T-cell (primary cell): ENCODE data around the gene GLG1. TPM values are rescaled to one million over a fixed set of nuclear protein-coding genes. Genes with fewer than 3 reads are reported as not detected.
A peak's percentile ranks its signal among the peaks of the same experiment; 100 is the strongest.

Source experiments
- ATAC-seq, 4 experiments: fragments of 200-7000 bp in 3 of 4; fragments of 150-1000 bp in 1 of 4; cut with Tn5 transposase; replicated peaks in 1 of 4; 1 replicate in 3 of 4; 2 replicates in 1 of 4; pipeline ENCODE4 v1.10.0; 2021; ENCODE audit warnings: moderate library complexity in 3 of 4, mild to moderate bottlenecking in 2 of 4, moderate number of reproducible peaks in 1 of 4
- CTCF ChIA-PET, 2 donors: fragments of 300-600 bp; sonication (Branson Sonifier 250); formaldehyde crosslinking; loops; one replicate each; lab custom pipeline; 2022; ENCODE audit warnings: antibody characterized with exemption in 2 of 2; lab: Charles Lee
- POLR2A ChIA-PET, 2 donors: fragments of 300-600 bp; sonication (Branson Sonifier 250); formaldehyde crosslinking; loops; one replicate each; lab custom pipeline; 2022; ENCODE audit warnings: antibody characterized with exemption in 2 of 2; lab: Charles Lee
- DNase-seq, 35 experiments: peaks; one replicate each; pipeline versions ENCODE4 v3.0.0 to v3.0.0-alpha.2; 2013 to 2023
- H3K27ac ChIP-seq: one replicate; pipeline ENCODE4 v1.5.1; 2013; ENCODE audit warnings: low read length
- H3K27me3 ChIP-seq, 2 experiments: replicated peaks in 1 of 2; 1 replicate in 1 of 2; 2 replicates in 1 of 2; pipeline versions ENCODE4 v1.6.1 to v1.7.0; 2013; ENCODE audit warnings: low read length in 1 of 2, mixed read lengths in 1 of 2; ENCODE audit not compliant: control insufficient read depth in 2 of 2, insufficient read depth in 2 of 2; ENCODE audit errors: extremely low read depth in 1 of 2
- H3K36me3 ChIP-seq, 2 donors: 1 replicate in 1 of 2; 2 replicates in 1 of 2; pipeline versions ENCODE4 v1.6.1 to v1.7.0; 2013; ENCODE audit warnings: low read length in 1 of 2; ENCODE audit not compliant: control insufficient read depth in 2 of 2, insufficient read depth in 1 of 2; ENCODE audit errors: extremely low read depth in 1 of 2
- H3K4me1 ChIP-seq, 2 experiments: 1 replicate in 1 of 2; 2 replicates in 1 of 2; pipeline versions ENCODE4 v1.6.1 to v1.7.0; 2013; ENCODE audit warnings: low read length in 2 of 2, mixed read lengths in 1 of 2; ENCODE audit not compliant: insufficient read depth in 2 of 2, control insufficient read depth in 1 of 2; ENCODE audit errors: extremely low read depth in 1 of 2
- H3K4me3 ChIP-seq, 2 donors: 1 replicate in 1 of 2; 2 replicates in 1 of 2; pipeline versions ENCODE4 v1.5.1 to v1.7.0; 2013; ENCODE audit warnings: mild to moderate bottlenecking in 2 of 2, low read length in 1 of 2, moderate library complexity in 1 of 2; ENCODE audit not compliant: control insufficient read depth in 1 of 2; ENCODE audit errors: extremely low read depth in 1 of 2
- H3K9me3 ChIP-seq: 2 replicates; pipeline ENCODE4 v1.7.0; 2013
- H3K27ac Mint-ChIP-seq, 2 donors: one replicate each; pipeline ENCODE4 v1.8.0; 2020 to 2021; ENCODE audit warnings: mild to moderate bottlenecking in 2 of 2, mixed read lengths in 2 of 2
- H3K27me3 Mint-ChIP-seq, 2 donors: one replicate each; pipeline ENCODE4 v1.8.0; 2021 to 2022; ENCODE audit warnings: mixed read lengths in 2 of 2
- H3K36me3 Mint-ChIP-seq: one replicate; pipeline ENCODE4 v1.8.0; 2021; ENCODE audit warnings: mixed read lengths
- H3K4me1 Mint-ChIP-seq, 3 donors: one replicate each; pipeline ENCODE4 v1.8.0; 2020 to 2022; ENCODE audit warnings: mixed read lengths in 3 of 3, mild to moderate bottlenecking in 1 of 3
- H3K4me3 Mint-ChIP-seq, 3 donors: one replicate each; pipeline ENCODE4 v1.8.0; 2020 to 2022; ENCODE audit warnings: mild to moderate bottlenecking in 3 of 3, mixed read lengths in 3 of 3, moderate library complexity in 3 of 3
- H3K9me3 Mint-ChIP-seq, 3 donors: one replicate each; pipeline ENCODE4 v1.8.0; 2020 to 2022; ENCODE audit warnings: mixed read lengths in 3 of 3
- WGBS: methylation state at CpG from one replicate; pipeline ENCODE4 v1.1.5; 2013; ENCODE audit warnings: missing lambda C conversion rate; ENCODE audit not compliant: insufficient coverage; 5-methylcytosine and 5-hydroxymethylcytosine counted together
- total RNA-seq, 35 experiments: library from RNA in 6 of 35; stranded (reverse) in 6 of 35; fragments of 120-200 nt in 1 of 35; gene quantifications; one replicate each; pipeline versions ENCODE4 v1.2.1 to v1.2.4 and lab custom pipeline; 2013 to 2026

GLG1 gene
- total RNA-seq, 5 donors from 2014 or later (not counting 1 experiment from before 2014, with no cell fraction given) = 159 to 216 (median 167) TPM

DNA sequence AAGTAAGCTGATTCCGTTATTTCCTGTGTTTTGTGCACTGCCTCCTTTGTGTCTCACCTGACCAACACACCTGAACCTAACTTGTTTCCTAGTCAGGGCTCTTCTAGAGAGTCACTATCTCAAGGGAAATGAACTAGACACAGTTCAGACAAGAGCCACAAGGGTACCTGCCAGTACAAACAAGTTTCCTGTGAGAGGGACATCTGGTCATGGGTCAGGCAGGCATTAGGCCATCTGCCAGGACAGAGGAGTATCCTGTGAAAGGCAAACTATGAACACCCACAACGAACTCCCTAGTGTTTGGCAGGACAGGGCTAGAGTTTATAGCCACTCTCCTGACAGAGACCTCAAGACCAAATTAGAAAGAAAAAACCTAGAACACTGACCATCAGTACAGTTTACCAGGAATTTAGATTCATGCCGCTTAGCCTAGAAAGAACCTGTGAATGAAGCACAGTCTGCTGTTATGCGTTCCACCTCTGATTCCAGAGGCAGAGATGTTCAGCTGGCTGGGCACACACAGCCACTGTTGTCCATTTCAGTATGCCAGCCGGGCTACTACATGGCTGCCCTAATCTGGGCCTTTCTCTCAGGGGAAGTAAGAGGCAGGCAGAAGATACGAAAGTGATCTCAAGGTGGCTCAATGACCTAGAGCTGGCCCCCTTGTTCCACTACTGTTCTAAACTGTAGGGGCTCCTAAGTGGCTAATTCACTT is 20.7 kb upstream of the GLG1 start:
- DNase-seq (no peak), ATAC-seq (no peak)
- 93% methylated on average over 4 of the region's 6 CpGs for WGBS
- ChIA-PET POLR2A (interaction anchor here in 1 of 2 donors (0.5 kb wide), 1 partner anchor 9 kb away, joined by 5 read pairs; no protein-coding TSS in a partner anchor), CTCF (no interaction called here)
- Mint-ChIP-seq H3K27ac (peak overlapping the region; percentile 30 to 86), H3K27me3 (no peaks in the 10 kb centered on the region), H3K4me1 (peaks cover 8 to 18% (median 11%) of the 10 kb centered on the region in 3 donors), H3K36me3 (peaks cover 51% of the 10 kb centered on the region), H3K9me3 (no peaks in the 10 kb centered on the region), H3K4me3 (no peak overlapping the region)
- Histone ChIP-seq H3K9me3 (no peaks in the 10 kb centered on the region), H3K36me3 (peaks cover 13 to 90% of the 10 kb centered on the region in 2 donors), H3K4me1 (no peaks in the 10 kb centered on the region), H3K27me3 (no peaks in the 10 kb centered on the region), H3K4me3 (no peak overlapping the region), H3K27ac (no peak overlapping the region)

DNA sequence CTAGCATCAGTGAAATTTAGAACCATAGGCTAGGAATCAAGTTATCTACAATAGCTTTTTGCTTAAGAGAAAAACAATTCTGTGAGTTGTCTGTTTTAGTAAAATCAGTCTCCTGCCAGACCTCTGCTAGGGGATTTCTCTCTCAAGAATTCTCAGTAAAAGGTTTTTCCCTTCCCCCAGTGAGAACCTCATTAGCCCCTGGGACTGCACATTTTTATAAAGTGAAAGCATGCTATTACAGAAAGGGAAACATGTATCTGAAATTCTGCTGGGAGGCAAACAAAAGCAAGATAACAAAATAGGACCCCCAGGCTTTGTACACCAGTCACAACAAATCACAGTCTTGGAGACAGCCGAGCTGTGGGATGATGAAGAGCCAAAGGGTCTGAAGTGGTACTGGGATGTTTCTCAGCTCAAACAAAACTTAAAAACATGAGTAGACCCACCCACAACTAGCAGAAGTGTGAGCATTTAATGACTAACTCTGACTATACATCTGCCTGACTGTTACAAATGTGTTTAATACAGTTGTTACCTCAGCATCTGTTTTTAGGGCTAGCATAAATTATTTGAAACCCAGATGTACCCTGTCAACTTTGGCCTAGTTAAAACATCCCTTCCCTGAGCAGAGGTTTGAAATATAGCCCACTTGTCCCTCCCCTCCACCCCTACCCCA is 20.0 kb upstream of the GLG1 start:
- no peak for ATAC-seq
- Mint-ChIP-seq H3K27ac (peak overlapping the region; percentile 9 to 30), H3K9me3 (no peaks in the 10 kb centered on the region), H3K36me3 (peaks cover 49% of the 10 kb centered on the region), H3K4me1 (peaks cover 8 to 20% (median 11%) of the 10 kb centered on the region in 3 donors), H3K27me3 (no peaks in the 10 kb centered on the region), H3K4me3 (no peak overlapping the region)
- ChIA-PET CTCF (interaction anchor here in 1 of 2 donors (0.6 kb wide), 1 partner anchor 18 kb away, joined by 3 read pairs; no protein-coding TSS in a partner anchor), POLR2A (no interaction called here)
- Histone ChIP-seq H3K27me3 (no peaks in the 10 kb centered on the region), H3K4me1 (no peaks in the 10 kb centered on the region), H3K27ac (no peak overlapping the region), H3K9me3 (no peaks in the 10 kb centered on the region), H3K36me3 (peaks cover 18 to 90% of the 10 kb centered on the region in 2 donors), H3K4me3 (no peak overlapping the region)
- no CpG with 5 or more reads among the region's 1 CpG for WGBS
- DNase-seq = no peak

- H3K4me1 Mint-ChIP-seq = peaks cover 8 to 20% (median 11%) of the 10 kb centered on the region in 3 donors
- no peak overlapping the region for H3K27ac ChIP-seq
- H3K4me3 Mint-ChIP-seq = no peak overlapping the region
- H3K9me3 Mint-ChIP-seq = no peaks in the 10 kb centered on the region
- peak overlapping the region in 1 of 2 donors; percentile 31 for H3K27ac Mint-ChIP-seq
- no peaks in the 10 kb centered on the region for H3K4me1 ChIP-seq
- ChIA-PET POLR2A (no interaction called here), CTCF (interaction anchor here (0.6 to 1.7 kb wide), 3 partner anchors 16 to 26 kb away, joined by 3 to 4 read pairs (median 3); no protein-coding TSS in a partner anchor)
- no peaks in the 10 kb centered on the region for H3K27me3 Mint-ChIP-seq
- no peaks in the 10 kb centered on the region for H3K27me3 ChIP-seq
- DNase-seq = no peak
- H3K4me3 ChIP-seq = no peak overlapping the region
- WGBS = 95% methylated on average over 8 of the region's 14 CpGs
- H3K9me3 ChIP-seq = no peaks in the 10 kb centered on the region
- no peak for ATAC-seq
- H3K36me3 Mint-ChIP-seq = peaks cover 54% of the 10 kb centered on the region
- peaks cover 16 to 87% of the 10 kb centered on the region in 2 donors for H3K36me3 ChIP-seq
These were observed 18.8 kb upstream of the GLG1 start for GRCh38 chr16:74625500-74626350.

- no peaks in the 10 kb centered on the region for H3K27me3 Mint-ChIP-seq
- ATAC-seq = no peak
- Histone ChIP-seq H3K36me3 (peaks cover 13 to 75% of the 10 kb centered on the region in 2 donors), H3K9me3 (no peaks in the 10 kb centered on the region), H3K4me1 (no peaks in the 10 kb centered on the region), H3K4me3 (no peak overlapping the region), H3K27me3 (no peaks in the 10 kb centered on the region), H3K27ac (no peak overlapping the region)
- 90% methylated on average over 3 of the region's 6 CpGs for WGBS
- H3K4me3 Mint-ChIP-seq = no peak overlapping the region
- no peak overlapping the region for H3K27ac Mint-ChIP-seq
- DNase-seq = no peak
- POLR2A ChIA-PET = no interaction called here
- peaks cover 8 to 20% (median 10%) of the 10 kb centered on the region in 3 donors for H3K4me1 Mint-ChIP-seq
- H3K9me3 Mint-ChIP-seq = no peaks in the 10 kb centered on the region
- peaks cover 46% of the 10 kb centered on the region for H3K36me3 Mint-ChIP-seq
- CTCF ChIA-PET = interaction anchor here (1.7 to 2.4 kb wide), 2 partner anchors 17 to 28 kb away, joined by 3 to 9 read pairs; partner anchors contain the start of gene GLG1 (in 1 of the 2)
These were observed 16.9 kb upstream of the GLG1 start for GRCh38 chr16:74623839-74624235.

GRCh38 chr16:74623214-74623838 is 16.4 kb upstream of the GLG1 start:
- no peak overlapping the region for H3K27ac ChIP-seq
- no peaks in the 10 kb centered on the region for H3K9me3 ChIP-seq
- Mint-ChIP-seq H3K36me3 (peaks cover 41% of the 10 kb centered on the region), H3K4me3 (no peak overlapping the region), H3K4me1 (peaks cover 8 to 20% (median 10%) of the 10 kb centered on the region in 3 donors), H3K9me3 (no peaks in the 10 kb centered on the region), H3K27ac (peak overlapping the region; percentile 30 to 58), H3K27me3 (no peaks in the 10 kb centered on the region)
- H3K4me1 ChIP-seq = no peaks in the 10 kb centered on the region
- peaks cover 12 to 70% of the 10 kb centered on the region in 2 donors for H3K36me3 ChIP-seq
- ChIA-PET POLR2A (no interaction called here), CTCF (interaction anchor here (0.6 to 2.4 kb wide), 9 partner anchors 9 to 327 kb away, joined by 3 to 9 read pairs (median 3); partner anchors contain the start of genes GLG1 (in 1 of the 2), PSMD7 (in 1 of the 2) and RFWD3 (in 1 of the 2))
- H3K4me3 ChIP-seq = no peak overlapping the region
- no peaks in the 10 kb centered on the region for H3K27me3 ChIP-seq
- 9% methylated on average over 2 of the region's 4 CpGs for WGBS
- DNase-seq = peak in 3 of 35 experiments; percentile 7 to 71 (median 16)
- ATAC-seq = peak; percentile 53 to 60 (median 54)
